ENCODE measurements around the gene C19orf12.

The C19orf12 gene

DNA sequence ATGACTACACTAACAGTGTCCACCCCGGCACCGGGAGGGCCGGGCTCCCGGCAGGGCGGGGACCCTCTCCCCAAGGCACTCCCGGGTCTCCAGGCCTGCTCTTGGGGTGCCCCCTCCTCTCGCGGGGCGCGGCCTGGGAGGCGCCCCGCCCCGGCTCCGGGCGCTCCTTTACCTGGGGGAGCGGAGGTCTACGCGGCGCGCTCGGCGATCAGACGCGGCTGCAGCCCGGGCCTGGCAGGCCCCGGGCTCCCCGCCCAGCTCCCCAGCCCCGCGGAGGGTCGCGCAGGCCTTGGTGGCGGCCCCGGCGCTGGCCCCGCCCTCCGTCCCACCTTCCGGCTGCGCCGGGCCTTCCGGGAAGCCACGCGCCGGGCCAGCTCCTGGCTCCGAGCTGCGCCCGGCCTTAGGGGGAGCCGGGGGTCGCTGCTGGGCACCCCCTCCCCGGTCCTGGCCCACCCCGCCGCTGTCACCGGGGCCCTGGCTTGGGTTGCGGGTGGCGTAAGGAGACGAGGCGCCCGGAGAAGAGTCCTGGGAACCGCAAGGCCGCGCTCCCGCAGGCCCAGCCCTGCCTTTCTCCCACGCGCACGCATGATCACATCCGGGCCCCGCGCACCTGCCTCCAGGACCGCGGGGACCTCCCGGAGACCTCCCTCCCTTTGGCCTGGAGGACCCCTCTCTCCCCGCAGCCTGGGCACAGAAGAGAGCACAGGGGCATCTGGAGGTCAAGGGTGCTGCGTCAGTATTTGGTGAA lies at the start of gene C19orf12:
C19orf12 (minus strand) TSS at position 309 of the 748 bp plus-strand sequence. CDS start 6,848 bp downstream, outside the sequence.
- DNase-seq: peak; percentile 63 to 83 (median 66)

GRCh38 chr19:29764361-29764760 lies 49.3 kb upstream of the C19orf12 start:
- DNase-seq: no peak

GRCh38 chr19:29763196-29763595 lies 48.1 kb upstream of the C19orf12 start:
- DNase-seq: no peak

DNA sequence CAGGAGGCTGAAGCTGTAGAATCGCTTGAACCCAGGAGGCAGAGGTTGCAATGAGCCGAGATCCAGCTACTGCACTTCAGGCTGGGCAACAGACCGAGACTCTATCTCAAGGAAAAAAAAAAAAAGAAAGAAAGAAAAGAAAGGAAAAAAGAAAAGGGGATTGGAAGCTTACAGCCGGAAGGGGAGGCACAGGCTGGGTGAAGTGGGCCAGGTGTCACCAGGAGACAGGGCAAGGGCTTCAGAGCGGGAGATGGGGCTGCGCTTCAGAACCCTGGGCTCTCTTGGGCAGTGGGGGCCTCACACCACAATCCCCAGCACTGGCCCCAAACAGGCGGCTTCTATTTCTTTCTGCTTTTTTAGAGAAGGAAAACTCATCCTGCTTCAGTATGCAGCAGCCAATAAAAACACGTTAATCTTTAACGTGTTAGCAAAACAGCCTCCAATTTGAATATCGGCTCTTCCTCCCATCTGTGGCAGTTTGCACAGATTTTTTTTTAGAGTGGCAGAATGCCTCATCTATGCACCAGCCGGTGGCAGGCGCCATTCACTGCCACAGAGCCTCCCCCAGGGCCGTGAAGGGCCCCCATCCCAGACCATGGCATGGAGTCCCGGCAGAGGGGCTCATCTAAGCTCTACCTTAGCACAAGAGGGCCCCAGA lies 46.6 kb upstream of the C19orf12 start:
- DNase-seq: no peak

- no peak for DNase-seq
Measured at GRCh38 chr19:29760752-29761502, 45.9 kb upstream of the C19orf12 start.

- DNase-seq: no peak
Measured at GRCh38 chr19:29759359-29759758, 44.3 kb upstream of the C19orf12 start.

DNA sequence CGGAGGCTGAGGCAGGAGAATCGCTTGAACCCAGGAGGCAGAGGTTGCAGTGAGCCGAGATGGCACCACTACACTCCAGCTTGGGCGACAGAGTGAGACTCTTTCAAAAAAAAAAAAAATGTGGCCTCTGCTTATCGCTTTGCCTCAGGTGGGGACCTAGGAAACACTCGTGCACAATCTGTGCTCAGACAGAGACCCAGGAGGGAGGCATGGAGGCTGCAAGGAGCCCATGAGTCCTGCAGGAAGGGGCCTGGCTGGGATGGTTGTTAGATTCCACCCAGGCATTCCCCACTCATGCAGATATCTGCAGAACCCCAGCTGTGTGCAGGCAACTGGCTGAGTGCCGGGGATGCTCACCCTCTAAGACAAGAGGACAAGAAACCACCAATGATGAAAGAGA lies 43.8 kb upstream of the C19orf12 start:
- no peak for DNase-seq

DNA sequence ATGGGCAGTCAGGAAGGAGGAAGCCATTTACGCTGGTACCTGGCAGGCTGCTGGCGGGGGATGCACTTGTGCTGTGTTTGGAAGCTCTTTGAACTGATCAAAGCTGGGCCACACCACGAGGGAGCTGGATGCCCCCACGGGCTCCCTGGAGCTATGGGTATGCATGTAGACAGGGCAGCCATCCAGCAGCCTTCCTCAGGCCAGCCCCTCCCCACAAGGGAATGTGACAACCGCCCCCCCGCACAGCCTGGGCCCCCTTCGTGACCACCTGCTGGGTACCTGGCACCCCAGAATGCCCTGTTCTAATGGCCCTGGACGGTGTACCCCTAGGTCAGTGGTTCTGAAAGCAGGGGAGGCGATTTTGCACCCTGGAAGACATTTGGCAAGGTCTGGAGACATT lies 42.5 kb upstream of the C19orf12 start:
- no peak for DNase-seq

- DNase-seq: no peak
Measured at GRCh38 chr19:29753934-29754305, 38.9 kb upstream of the C19orf12 start.

DNA sequence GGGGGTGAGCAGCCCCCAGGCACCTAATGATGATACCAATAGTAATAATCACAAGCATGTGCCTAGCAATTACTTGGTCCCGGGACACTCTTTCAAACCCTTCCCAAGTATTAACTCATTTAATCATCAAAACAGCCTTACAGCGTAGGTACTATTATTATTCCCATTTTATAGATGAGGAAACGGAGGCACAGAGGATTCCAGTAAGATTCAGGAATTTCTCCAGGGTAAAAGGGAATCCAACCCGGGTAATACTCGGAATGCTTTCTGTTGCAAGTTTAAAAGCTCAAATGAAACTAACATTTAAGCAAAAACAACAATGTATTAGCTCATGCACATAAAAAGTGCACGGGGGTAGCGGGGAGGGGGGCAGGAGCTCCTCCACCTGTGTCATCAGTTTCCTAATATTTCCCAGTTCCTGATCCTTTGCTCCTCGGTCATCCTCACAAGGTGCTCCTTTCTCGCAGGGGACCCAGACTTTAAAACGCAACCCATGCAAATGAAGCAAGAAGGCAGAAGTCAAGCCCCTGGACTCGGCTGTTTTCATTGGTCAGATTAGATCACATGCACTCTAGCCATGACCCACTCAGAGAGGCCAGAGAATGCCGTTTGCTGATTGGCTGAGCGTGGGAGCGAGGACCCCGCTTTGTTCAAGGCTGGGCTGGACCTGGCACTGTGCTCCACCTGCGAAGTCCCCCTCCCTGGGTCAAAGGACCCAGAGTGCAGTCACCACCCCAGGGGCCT lies 38.3 kb upstream of the C19orf12 start:
- no peak for DNase-seq

DNA sequence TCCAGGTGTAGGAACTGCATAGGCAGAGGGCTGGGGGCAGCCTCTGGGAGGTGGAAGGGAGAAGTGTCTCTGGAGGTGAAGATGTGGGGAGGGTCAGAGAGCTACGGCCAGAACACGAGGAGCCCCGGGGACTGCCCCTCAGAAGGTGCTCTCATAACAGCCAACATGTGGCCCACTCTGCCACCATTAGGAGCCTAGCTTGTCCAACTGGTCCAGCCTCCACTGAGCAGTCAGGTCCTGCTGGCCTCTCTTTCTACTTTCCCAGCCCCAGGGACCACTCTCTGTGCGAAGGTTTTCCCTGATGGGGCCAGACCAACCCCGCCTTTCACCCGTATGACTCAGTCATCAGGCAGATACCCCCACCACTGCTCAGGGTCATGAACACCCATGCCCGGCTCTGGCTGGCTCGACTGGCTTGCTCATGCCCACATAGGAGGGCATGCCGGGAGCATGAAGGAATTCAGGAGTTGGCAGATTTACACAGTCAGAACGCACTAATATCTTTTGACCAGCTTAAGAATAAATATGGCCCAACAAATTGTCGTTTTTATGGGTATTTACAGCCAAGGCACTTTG lies 37.5 kb upstream of the C19orf12 start:
- DNase-seq: no peak

DNA sequence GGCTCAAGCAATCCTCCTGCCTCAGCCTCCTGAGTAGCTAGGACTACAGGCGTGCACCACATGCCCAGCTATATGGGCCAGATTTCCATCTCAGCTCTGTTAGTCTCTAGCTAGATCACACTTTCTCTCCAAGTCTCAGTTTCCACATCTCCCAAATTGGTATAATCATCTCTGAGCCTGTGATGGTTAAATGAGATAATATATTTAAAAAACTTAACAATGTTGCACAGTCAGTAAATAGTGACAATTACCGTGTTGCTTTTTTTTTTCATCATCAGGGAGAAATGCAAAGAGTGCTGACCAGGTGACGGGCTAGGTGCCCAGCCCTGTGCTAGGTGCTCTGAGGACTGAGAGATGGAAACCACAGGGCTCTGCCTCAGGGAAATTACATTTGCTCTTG lies 36.9 kb upstream of the C19orf12 start:
- DNase-seq: no peak

GRCh38 chr19:29750001-29750400 lies 34.9 kb upstream of the C19orf12 start:
- DNase-seq: no peak

DNA sequence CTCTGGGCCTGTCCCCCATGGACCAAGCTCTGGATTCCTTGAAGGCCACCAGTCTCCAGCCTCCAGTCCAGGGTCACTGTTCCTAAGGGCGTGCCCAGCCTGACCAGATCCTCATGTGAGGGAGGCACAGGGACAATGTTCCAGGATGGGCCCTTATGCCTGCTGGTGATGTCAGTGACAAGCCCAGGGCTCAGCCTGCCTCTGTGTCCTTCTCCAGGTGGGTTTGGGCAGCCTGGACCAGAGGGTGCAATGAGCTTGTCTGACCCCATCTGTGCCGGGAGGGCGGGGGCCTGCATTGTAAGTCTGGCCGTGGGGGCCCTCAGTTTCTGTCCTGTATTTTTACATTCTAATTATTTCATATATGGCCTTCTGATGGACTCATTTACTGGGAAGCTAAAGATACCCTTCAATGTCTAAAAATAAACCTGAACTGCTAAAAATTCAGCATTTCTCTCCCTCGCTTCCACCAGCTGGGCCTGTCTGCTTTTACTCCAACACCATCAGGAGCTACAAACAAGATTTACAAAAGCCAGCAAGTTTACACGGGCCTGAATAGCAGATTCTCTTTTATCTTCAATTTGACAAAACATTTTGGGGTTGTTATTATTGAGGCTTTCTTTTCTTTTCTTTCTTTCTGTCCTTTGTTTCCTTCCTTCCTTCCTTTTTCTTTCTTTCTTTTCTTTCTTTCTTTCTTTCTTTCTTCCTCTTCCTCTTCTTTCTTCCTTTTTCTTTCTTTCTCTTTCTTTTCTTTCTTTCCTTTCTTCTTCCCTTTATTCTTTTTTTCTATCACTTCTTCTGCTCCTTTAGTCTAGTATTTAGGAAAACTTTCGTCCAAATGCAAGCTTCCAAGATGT lies 34.2 kb upstream of the C19orf12 start:
- DNase-seq: no peak

DNA sequence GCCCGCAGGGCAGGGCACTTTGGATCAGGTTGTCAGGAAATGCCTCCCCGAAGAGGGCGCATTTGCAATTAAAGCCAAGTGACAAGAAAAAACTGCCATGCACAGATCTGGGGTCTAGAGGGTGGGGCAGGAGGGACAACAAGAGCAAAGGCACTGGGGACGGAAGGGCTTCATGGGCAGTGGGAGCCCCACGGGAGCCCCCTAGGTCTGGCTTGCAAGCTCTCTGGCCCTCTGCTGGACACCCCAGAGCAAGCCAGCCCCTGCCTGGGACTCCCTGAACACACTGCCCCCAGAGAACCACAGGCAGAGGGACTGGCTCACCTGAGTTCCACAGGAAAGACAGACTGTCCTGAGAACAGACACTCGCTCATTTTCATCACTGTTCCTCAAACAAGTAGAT lies 30.2 kb upstream of the C19orf12 start:
- DNase-seq: peak in 1 of 3 donors; percentile 2

DNA sequence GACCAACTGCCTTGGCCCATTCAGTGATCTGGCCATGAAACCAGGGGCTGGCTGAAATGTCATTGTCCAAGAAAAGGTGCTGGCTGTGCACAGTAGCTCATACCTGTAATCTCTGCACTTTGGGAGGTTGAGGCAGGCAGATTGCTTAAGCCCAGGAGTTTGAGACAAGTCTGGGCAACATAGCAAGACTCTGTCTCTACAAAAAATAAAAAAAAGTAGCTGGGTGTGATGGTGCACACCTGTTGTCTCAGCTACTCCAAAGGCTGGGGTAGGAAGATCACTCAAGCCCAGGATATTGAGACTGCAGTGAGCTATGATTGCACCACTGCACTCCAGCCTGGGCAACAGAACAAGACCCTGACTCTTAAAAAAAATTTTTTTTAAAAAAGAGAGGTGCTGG lies 28.6 kb upstream of the C19orf12 start:
- DNase-seq: no peak

DNA sequence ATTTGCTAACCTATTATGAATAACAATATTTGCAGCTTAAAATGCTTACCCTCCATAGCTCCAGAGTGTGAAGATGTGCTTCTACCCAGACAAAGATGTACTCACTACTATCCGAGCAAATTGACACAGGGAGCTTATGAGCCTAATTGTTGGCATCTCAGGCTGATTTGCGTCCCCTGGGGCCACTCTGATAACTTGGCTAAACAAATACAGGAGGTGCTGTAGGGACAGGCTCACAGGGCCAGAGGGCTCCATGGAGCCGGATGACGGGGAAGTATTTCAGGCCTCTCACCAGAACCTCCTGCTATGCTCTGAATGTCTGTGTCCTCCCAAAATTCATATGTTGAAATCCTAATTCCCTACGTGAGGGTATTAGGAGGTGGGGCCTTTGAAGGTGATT lies 26.7 kb upstream of the C19orf12 start:
- no peak for DNase-seq

- no peak for DNase-seq
Measured at GRCh38 chr19:29741226-29741625, 26.2 kb upstream of the C19orf12 start.

DNA sequence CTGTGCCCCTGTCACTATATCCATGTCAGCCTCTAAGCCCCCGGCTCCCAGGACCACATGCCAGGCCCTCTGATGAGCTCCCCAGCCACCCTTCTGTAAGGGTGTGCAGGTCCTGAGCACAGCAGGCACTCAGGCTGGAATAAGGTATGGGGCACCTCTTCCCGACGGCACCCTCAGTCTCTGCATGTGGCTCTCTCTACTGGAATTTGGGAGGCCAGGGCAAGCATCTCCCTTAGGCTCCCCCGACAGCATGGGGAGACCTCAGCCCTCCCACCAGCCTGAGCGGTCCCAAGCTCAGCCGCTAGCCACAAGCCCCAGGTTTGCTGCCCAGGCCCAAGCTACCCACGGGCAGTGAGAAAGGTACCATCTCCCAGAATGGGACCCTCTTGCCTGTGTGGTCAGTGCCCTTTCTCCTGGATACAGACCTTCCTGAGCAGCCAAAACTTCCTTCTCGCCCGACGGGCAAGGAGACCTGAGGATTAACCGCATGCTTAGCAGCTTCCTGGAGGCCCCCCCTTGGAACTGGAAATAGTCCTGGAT lies 22.5 kb upstream of the C19orf12 start:
- DNase-seq: no peak

- DNase-seq: no peak
Measured at GRCh38 chr19:29735829-29736228, 20.8 kb upstream of the C19orf12 start.

DNA sequence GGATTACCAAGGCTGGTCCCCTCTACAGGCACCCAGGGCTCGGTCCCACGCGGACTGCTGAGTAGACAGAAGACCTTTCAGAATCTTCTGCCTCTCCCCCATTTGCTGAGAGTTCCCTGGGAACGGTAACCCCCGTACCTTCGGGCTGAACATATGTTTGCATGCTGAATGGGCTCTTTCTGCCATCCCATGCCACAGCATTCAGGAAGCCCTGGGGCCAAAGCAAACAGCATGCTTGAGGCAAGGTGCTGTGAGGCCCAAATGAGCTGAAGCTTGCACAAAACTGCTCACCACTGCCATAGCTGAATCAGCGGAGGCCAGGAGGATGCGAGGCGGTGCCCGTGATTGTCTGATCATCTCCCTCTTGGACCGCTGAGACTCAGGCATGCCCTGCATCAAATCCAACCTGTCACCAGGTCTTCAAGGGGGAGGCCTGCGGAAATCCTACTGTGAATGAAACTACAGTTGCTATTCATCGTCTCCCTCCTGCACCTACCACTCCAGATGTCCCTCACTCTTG lies 16.3 kb upstream of the C19orf12 start:
- DNase-seq: no peak

Data from suppressor macrophage treated with lipopolysaccharide for 1 hour (primary cell).